Skin epidermis (tissue), 12 donors: ENCODE data around the gene SLC4A3.

Experiments
- H3K27ac ChIP-seq, 21 experiments: fragments of 200-600 bp; sonication (generic) in 11 of 21; one replicate each; pipeline ENCODE4 v1.5.0; 2020; ENCODE audit warnings: mild to moderate bottlenecking in 3 of 21, inconsistent platforms in 2 of 21, moderate library complexity in 2 of 21
- H3K4me3 ChIP-seq, 7 experiments: fragments of 200-600 bp; sonication (generic) in 2 of 7; one replicate each; pipeline ENCODE4 v1.5.0; 2020; ENCODE audit warnings: inconsistent platforms in 2 of 7, mild to moderate bottlenecking in 2 of 7, moderate library complexity in 1 of 7

Gene SLC4A3

GRCh38 chr2:219691571-219691970, 64.1 kb downstream of the SLC4A3 start:
- no peak overlapping the region for H3K27ac ChIP-seq
- H3K4me3 ChIP-seq = no peak overlapping the region
